Liver (tissue), 3 donors: ENCODE data around the gene IL25.

Experiments used
- CTCF ChIP-seq: fragments of 150-350 bp; IDR thresholded peaks from 2 replicates; pipeline ENCODE4 v1.5.1; 2017; ENCODE audit warnings: improper control_type of control experiment, low read depth, low read length; ENCODE audit not compliant: missing input control
- RAD21 ChIP-seq, 2 donors: IDR thresholded peaks; 2 replicates each; pipeline ENCODE4 v1.6.1; 2016; ENCODE audit warnings: antibody characterized with exemption in 2 of 2, mild to moderate bottlenecking in 2 of 2
- donor health status: healthy.
- donor health status: healthy.

- TF ChIP-seq CTCF (no peak), RAD21 (IDR thresholded peaks at IDR 0.05) (no peak)
These were observed 47.6 kb upstream of the IL25 start for GRCh38 chr14:23324993-23325392.
